Hepatocyte (in vitro differentiated cells): ENCODE measurements around the gene ANGPT4. TPM values are rescaled to one million over a fixed set of nuclear protein-coding genes. Genes with fewer than 3 reads are reported as not detected.

Source experiments
- DNase-seq: peaks from one replicate; pipeline ENCODE4 v3.0.0-alpha.2; 2016; ENCODE audit warnings: low spot score
- H2AFZ ChIP-seq: fragments of 200-600 bp; sonication (generic); 2 replicates; pipeline ENCODE4 v1.6.0; 2016; ENCODE audit warnings: antibody characterized with exemption, mild to moderate bottlenecking
- H3K27ac ChIP-seq: fragments of 200-600 bp; sonication (generic); 2 replicates; pipeline ENCODE4 v1.5.1; 2016; ENCODE audit warnings: mild to moderate bottlenecking
- H3K27me3 ChIP-seq: fragments of 200-600 bp; sonication (generic); 2 replicates; pipeline ENCODE4 v1.6.1; 2016
- H3K36me3 ChIP-seq: fragments of 200-600 bp; sonication (generic); replicated peaks from 2 replicates; pipeline ENCODE4 v1.5.1; 2016; ENCODE audit warnings: low read depth; ENCODE audit not compliant: insufficient read depth
- H3K4me1 ChIP-seq: fragments of 200-600 bp; sonication (generic); 2 replicates; pipeline ENCODE4 v1.5.1; 2016; ENCODE audit warnings: mild to moderate bottlenecking, moderate library complexity; ENCODE audit not compliant: insufficient read depth
- H3K4me2 ChIP-seq: fragments of 200-600 bp; sonication (generic); 2 replicates; pipeline ENCODE4 v1.6.0; 2016
- H3K4me3 ChIP-seq: fragments of 200-600 bp; sonication (generic); 2 replicates; pipeline ENCODE4 v1.5.1; 2016; ENCODE audit warnings: mild to moderate bottlenecking
- H3K79me2 ChIP-seq: fragments of 200-600 bp; sonication (generic); 2 replicates; pipeline ENCODE4 v1.6.0; 2017; ENCODE audit warnings: mild to moderate bottlenecking
- H3K9me2 ChIP-seq: fragments of 200-600 bp; sonication (generic); replicated peaks from 2 replicates; pipeline ENCODE4 v1.6.0; 2017; ENCODE audit warnings: mild to moderate bottlenecking; ENCODE audit not compliant: insufficient read depth
- H3K9me3 ChIP-seq: fragments of 200-600 bp; sonication (generic); 2 replicates; pipeline ENCODE4 v1.5.1; 2016; ENCODE audit warnings: low read depth, mild to moderate bottlenecking
- H4K20me1 ChIP-seq: fragments of 200-600 bp; sonication (generic); 2 replicates; pipeline ENCODE4 v1.6.0; 2016; ENCODE audit warnings: mild to moderate bottlenecking; ENCODE audit not compliant: insufficient read depth, poor library complexity, severe bottlenecking
- EZH2 ChIP-seq: fragments of 200-600 bp; sonication (generic); IDR thresholded peaks from 2 replicates; pipeline ENCODE4 v1.6.1; 2016; ENCODE audit warnings: antibody characterized with exemption, mild to moderate bottlenecking, borderline replicate concordance
- EZH2phosphoT487 ChIP-seq: fragments of 200-600 bp; sonication (generic); IDR thresholded peaks from one replicate; pipeline ENCODE4 v1.6.1; 2018; ENCODE audit warnings: antibody characterized with exemption, mild to moderate bottlenecking, low read depth, moderate library complexity; ENCODE audit not compliant: unreplicated experiment, severe bottlenecking
- WGBS: methylation state at CpG from one replicate; pipeline ENCODE4 v1.1.6; 2016; ENCODE audit warnings: low lambda C conversion rate; ENCODE audit errors: missing lambda C conversion rate; 5-methylcytosine and 5-hydroxymethylcytosine counted together
- polyA plus RNA-seq: library from polyadenylated mRNA; unstranded; fragments of >200 nt; fragmentation: Nextera tagmentation; extraction: Ambion mirVana; gene quantifications from 2 replicates; pipeline ENCODE4 v1.2.1, GENCODE V29; 2016
- total RNA-seq: library from RNA; depleted of rRNA; stranded (reverse); fragments of >200 nt; gene quantifications from 2 replicates; pipeline ENCODE4 v1.2.3, GENCODE V29; 2014
- TF ChIP-seq, protein P1 (sequence below): fragments of 200-600 bp; sonication (generic); IDR thresholded peaks from 2 replicates; pipeline ENCODE4 v1.5.1; 2016; ENCODE audit warnings: antibody characterized with exemption, mild to moderate bottlenecking; ENCODE audit not compliant: poor library complexity

The ANGPT4 gene
- total and polyA plus RNA-seq, 2 experiments from 2014 or later = not detected

DNA sequence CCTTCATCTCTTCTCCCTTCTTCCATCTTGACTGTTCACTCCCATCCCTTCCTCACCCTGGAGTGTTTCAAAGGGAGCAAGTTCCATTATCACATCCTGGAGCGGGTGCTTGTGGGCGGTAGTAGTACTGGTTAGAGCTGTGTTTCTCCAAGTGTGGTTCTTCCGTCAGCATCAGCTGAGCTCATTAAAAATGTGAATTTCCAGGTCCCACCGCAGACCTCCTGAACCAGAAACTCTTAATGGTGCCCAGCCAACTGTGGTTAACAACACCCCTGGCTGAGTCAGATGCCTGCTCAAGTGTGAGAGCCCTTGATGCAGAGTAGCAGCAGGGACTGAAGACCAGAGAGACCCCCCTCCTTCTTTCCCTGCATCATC is 24.4 kb downstream of the ANGPT4 start:
- H3K27ac ChIP-seq = peak overlapping the region; percentile 31

DNA sequence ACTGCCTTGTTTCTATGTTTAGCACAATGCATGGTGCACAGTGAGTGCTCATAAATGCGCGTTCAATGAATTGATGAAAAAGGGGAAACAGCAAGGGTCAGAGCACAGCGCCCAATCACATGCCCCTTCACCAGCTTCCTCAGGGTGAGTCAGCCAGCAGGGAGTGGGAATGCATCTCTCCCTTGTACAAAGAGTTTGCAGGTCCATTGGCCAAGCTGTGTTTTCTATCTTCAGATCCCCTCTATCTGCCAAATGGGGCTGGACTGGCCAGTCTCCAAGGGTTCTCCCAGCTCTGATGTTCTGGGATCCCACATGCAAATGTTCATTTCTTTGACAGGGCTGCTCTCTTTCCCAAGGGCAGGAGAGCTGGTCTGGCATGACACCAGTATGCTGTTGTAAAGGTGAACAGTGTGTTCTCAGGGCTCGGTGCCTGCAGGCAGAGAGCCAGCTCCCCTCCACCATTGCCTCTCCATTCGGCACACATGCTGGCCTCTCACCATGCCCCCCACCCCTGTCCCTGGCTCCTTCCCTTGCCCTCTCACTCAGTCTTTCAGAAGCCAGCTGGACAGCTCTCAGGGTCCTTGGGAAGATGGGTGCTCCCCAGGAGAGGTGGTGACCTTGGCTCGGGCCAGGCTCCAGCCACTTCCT is 25.0 kb downstream of the ANGPT4 start:
- DNase-seq = peak; percentile 24
- Histone ChIP-seq H3K27me3 (peaks cover 6% of the 10 kb centered on the region), H3K9me3 (no peaks in the 10 kb centered on the region), H3K79me2 (no peaks in the 10 kb centered on the region), H4K20me1 (no peaks in the 10 kb centered on the region), H3K9me2 (no peaks in the 10 kb centered on the region), H3K4me2 (no peak overlapping the region), H3K4me1 (no peaks in the 10 kb centered on the region), H3K4me3 (no peak overlapping the region), H3K36me3 (no peaks in the 10 kb centered on the region), H3K27ac (peak overlapping the region; percentile 31), H2AFZ (no peak overlapping the region)
- TF ChIP-seq, protein P1, sequence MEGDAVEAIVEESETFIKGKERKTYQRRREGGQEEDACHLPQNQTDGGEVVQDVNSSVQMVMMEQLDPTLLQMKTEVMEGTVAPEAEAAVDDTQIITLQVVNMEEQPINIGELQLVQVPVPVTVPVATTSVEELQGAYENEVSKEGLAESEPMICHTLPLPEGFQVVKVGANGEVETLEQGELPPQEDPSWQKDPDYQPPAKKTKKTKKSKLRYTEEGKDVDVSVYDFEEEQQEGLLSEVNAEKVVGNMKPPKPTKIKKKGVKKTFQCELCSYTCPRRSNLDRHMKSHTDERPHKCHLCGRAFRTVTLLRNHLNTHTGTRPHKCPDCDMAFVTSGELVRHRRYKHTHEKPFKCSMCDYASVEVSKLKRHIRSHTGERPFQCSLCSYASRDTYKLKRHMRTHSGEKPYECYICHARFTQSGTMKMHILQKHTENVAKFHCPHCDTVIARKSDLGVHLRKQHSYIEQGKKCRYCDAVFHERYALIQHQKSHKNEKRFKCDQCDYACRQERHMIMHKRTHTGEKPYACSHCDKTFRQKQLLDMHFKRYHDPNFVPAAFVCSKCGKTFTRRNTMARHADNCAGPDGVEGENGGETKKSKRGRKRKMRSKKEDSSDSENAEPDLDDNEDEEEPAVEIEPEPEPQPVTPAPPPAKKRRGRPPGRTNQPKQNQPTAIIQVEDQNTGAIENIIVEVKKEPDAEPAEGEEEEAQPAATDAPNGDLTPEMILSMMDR = no peak
- no peak for TF ChIP-seq EZH2phosphoT487
- TF ChIP-seq EZH2 = no peak
- WGBS = 88% methylated on average over 6 of the region's 6 CpGs

More for the DNA sequence above, 24.4 kb downstream of the ANGPT4 start:
- H2AFZ ChIP-seq = no peak overlapping the region
- no peaks in the 10 kb centered on the region for H3K36me3 ChIP-seq
- no peak overlapping the region for H3K4me2 ChIP-seq
- no peaks in the 10 kb centered on the region for H3K4me1 ChIP-seq
- no peak for TF ChIP-seq EZH2phosphoT487
- no peak for TF ChIP-seq EZH2
- TF ChIP-seq, protein P1 = no peak
- peaks cover 6% of the 10 kb centered on the region for H3K27me3 ChIP-seq
- no peak overlapping the region for H3K4me3 ChIP-seq
- H3K9me2 ChIP-seq = no peaks in the 10 kb centered on the region
- H4K20me1 ChIP-seq = no peaks in the 10 kb centered on the region
- 69% methylated on average over 4 of the region's 4 CpGs for WGBS
- no peak for DNase-seq
- H3K79me2 ChIP-seq = no peaks in the 10 kb centered on the region
- H3K9me3 ChIP-seq = no peaks in the 10 kb centered on the region

DNA sequence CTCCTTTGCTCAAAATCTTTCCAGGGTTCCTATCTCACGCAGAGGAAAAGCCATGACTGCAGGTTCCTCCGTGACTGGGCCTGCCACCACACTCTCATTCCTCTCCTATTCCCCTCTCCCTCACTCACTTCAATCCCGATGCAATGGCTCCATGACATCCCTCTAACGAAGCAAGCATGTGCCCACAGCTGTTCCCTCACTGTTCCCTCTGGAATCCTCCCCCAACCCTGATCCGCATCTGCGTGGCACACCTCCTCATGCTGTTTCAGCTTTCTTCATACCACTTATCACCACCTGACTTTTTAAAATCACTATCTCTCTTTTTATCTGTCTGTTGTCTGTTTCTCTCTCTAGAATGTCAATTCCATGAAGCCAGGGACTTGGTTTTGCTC is 25.5 kb downstream of the ANGPT4 start:
- no peaks in the 10 kb centered on the region for H4K20me1 ChIP-seq
- no peak for DNase-seq
- H3K4me2 ChIP-seq = no peak overlapping the region
- 83% methylated on average over 6 of the region's 6 CpGs for WGBS
- no peaks in the 10 kb centered on the region for H3K9me3 ChIP-seq
- no peaks in the 10 kb centered on the region for H3K36me3 ChIP-seq
- no peak overlapping the region for H3K4me3 ChIP-seq
- H3K27me3 ChIP-seq = peaks cover 7% of the 10 kb centered on the region
- H2AFZ ChIP-seq = no peak overlapping the region
- no peaks in the 10 kb centered on the region for H3K9me2 ChIP-seq
- no peak for TF ChIP-seq EZH2
- TF ChIP-seq EZH2phosphoT487 = no peak
- TF ChIP-seq, protein P1 = no peak
- H3K27ac ChIP-seq = no peak overlapping the region
- no peaks in the 10 kb centered on the region for H3K79me2 ChIP-seq
- H3K4me1 ChIP-seq = no peaks in the 10 kb centered on the region
